ENCODE results near the gene GLDC. TPM values are rescaled to one million over a fixed set of nuclear protein-coding genes. Genes with fewer than 3 reads are reported as not detected.

Gene GLDC
- total and polyA plus RNA-seq, 10 of the 15 experiments (the other 5 are each of a cell fraction or from before 2014, with no cell fraction given), result 33.1 to 165 (median 114) TPM

GRCh38 chr9:6628704-6629103, 16.8 kb downstream of the GLDC start:
- ChIA-PET CTCF (interaction anchor here (1.0 to 1.2 kb wide), 2 partner anchors 11 to 48 kb away, joined by 3 read pairs; no protein-coding TSS in a partner anchor), POLR2A (interaction anchor here (0.7 to 1.6 kb wide), 2 partner anchors 12 to 29 kb away, joined by 3 to 6 read pairs; no protein-coding TSS in a partner anchor), RAD21 (ENCODE audit: unreplicated experiment) (interaction anchor here (8.2 kb wide), 1 partner anchor 13 kb away, joined by 59 read pairs; no protein-coding TSS in a partner anchor), SMC1A (ENCODE audit: uncharacterized antibody, unreplicated experiment) (interaction anchor here (1.0 to 2.5 kb wide), 3 partner anchors 11 to 23 kb away, joined by 3 to 7 read pairs (median 5); no protein-coding TSS in a partner anchor)
- intact Hi-C loops (cut with micrococcal nuclease; ENCODE audit: unreplicated experiment) (no loop called here), in situ Hi-C loops (cut with MboI) (no loop called here)
- WGBS (ENCODE audit: insufficient coverage, insufficient replicate concordance, low lambda C conversion rate, missing lambda C conversion rate), result 71% methylated on average over 2 of the region's 2 CpGs
- no peak for DNase-seq (ENCODE audit: low read depth, low spot score)
- ATAC-seq, result no peak
- Histone ChIP-seq H3K4me2 (ENCODE audit: control insufficient read depth, insufficient read depth) (peak overlapping the region; percentile 27; the same call in 1 of the 2 replicates), H3K9ac (ENCODE audit: control insufficient read depth, insufficient read depth, low read length) (no peak overlapping the region), H3K4me1 (ENCODE audit: control insufficient read depth, insufficient read depth, low read length) (peaks cover 28% of the 10 kb centered on the region), H3K4me3 (no peak overlapping the region), H3K27me3 (replicated peaks in 1 of 2; ENCODE audit: control insufficient read depth in 2 of 2, insufficient read depth in 2 of 2, low read length in 1 of 2) (no peaks in the 10 kb centered on the region), H3K79me2 (ENCODE audit: control insufficient read depth, insufficient read depth, low read length) (peaks cover 16% of the 10 kb centered on the region), H3K9me3 (replicated peaks; ENCODE audit: control insufficient read depth, insufficient read depth, low read length) (no peaks in the 10 kb centered on the region), H3K27ac (ENCODE audit: control insufficient read depth, insufficient read depth) (no peak overlapping the region), H4K20me1 (ENCODE audit: control insufficient read depth, insufficient read depth) (no peaks in the 10 kb centered on the region), H3K36me3 (ENCODE audit: control insufficient read depth in 2 of 2, insufficient read depth in 2 of 2, low read length in 1 of 2) (peaks cover 3 to 6% of the 10 kb centered on the region in 2 experiments; a peak in 2 of 4 replicates), H2AFZ (ENCODE audit: control insufficient read depth, low read depth, low read length) (no peak overlapping the region)
- no TSS peak for BruUV-seq (replicated peaks)
- no peak for FAIRE-seq
- TF ChIP-seq BACH1 (IDR thresholded peaks at IDR 0.05; ENCODE audit: borderline replicate concordance) (no peak), LARP7 (IDR thresholded peaks at IDR 0.05) (no peak), SREBF2 (IDR thresholded peaks at IDR 0.05; ENCODE audit: low read length) (no peak), ZNF384 (IDR thresholded peaks at IDR 0.05; ENCODE audit: borderline replicate concordance, low read depth, low read length) (no peak), SRF (IDR thresholded peaks at IDR 0.05; ENCODE audit: low read depth in 2 of 2, low read length in 2 of 2) (no peak), FOXM1 (IDR thresholded peaks at IDR 0.05; ENCODE audit: low read depth, low read length) (no peak), KAT2A (conservative IDR thresholded peaks at IDR 0.05; ENCODE audit: control insufficient read depth, low read depth, low read length) (no peak), SKIL (IDR thresholded peaks at IDR 0.05; ENCODE audit: low read depth, poor library complexity, severe bottlenecking) (no peak), KLF5 (IDR thresholded peaks at IDR 0.05; ENCODE audit: partially characterized antibody) (no peak), RAD51 (IDR thresholded peaks at IDR 0.05) (no peak), TCF12 (IDR thresholded peaks at IDR 0.05; ENCODE audit: low read depth, low read length) (no peak), NR2C1 (IDR thresholded peaks at IDR 0.05) (no peak), REST (IDR thresholded peaks at IDR 0.05; ENCODE audit: low read depth, low read length) (no peak), RCOR1 (conservative IDR thresholded peaks at IDR 0.05; ENCODE audit: low read depth, low read length) (no peak), IKZF1 (conservative IDR thresholded peaks at IDR 0.05) (no peak), HDAC2 (IDR thresholded peaks at IDR 0.05) (no peak), E2F8 (IDR thresholded peaks at IDR 0.05; ENCODE audit: low read depth, partially characterized antibody) (no peak), ZNF24 (IDR thresholded peaks at IDR 0.05) (no peak)

Measured in GM12878 (cell line).